GM19397 (cell line): ENCODE data around the gene CACNA2D4.
"Not testable (repeated sequence)": the region's sequence is repeated elsewhere in the genome, so short reads cannot be mapped to it uniquely, and the experiment has no call there.

Experiments
- ATAC-seq: cut with Tn5 transposase; IDR thresholded peaks from one replicate; pipeline ENCODE4 v1.9.1; 2021; ENCODE audit warnings: mild to moderate bottlenecking, moderate library complexity; ENCODE audit not compliant: unreplicated experiment

The CACNA2D4 gene

GRCh38 chr12:1918081-1918883, at the start of gene CACNA2D4:
CACNA2D4 (minus strand) TSS chr12:1918652; CDS start chr12:1918473, 179 bp downstream.
- ATAC-seq = no peak

DNA sequence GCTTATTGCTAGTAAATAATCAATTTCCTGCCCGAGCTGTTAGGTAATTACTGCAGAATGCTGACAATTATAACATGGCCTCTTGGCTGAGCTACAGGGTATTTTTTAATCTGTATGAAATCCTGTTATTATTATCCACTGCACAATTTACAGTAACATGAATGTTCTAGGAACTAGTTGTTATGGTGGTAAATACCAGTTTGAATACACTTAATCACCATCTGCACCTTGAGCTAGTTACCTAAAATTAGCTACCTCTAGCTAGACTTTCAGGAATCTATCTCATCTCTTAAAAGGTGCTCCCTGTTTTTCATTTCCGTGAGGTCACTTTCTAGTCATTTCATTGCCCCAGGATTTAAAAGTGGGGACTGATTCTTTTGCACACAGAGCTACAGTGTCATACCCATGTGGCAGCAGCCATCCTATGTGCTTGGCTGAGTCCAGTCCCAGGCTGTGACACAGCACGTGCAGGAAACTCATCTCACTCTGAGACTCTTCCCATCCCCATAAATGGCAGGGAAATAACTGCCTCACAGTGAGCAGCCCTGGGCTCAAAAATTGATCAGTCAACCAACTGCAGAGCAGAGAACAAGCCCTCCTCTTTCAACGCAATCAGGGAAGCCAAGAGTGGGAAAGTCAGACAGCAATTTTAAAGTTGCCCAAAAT, 48.2 kb upstream of the CACNA2D4 start:
- no peak for ATAC-seq

DNA sequence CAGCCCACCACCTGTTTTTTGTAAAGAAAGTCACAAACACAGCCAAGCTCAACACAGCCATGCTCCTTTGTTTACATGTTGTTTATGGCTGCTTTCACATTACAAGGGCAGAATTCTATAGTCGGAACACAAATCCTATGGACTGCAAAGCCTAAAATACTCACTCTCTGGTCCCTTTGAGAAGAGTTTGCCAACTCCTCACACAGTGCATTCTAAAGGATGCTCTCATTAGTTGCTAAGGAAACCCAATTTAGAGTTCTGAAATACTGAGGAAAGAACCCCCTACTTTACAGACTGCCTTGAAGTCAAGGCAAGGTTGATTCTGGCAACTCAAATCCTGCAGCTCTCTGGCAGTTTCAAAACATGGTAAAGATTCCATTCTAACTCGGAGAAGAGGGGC, 47.5 kb upstream of the CACNA2D4 start:
- ATAC-seq = no peak

- no peak for ATAC-seq
Observed at GRCh38 chr12:1962051-1963020, 43.9 kb upstream of the CACNA2D4 start.

GRCh38 chr12:1956716-1957115, 38.3 kb upstream of the CACNA2D4 start:
- no peak for ATAC-seq

DNA sequence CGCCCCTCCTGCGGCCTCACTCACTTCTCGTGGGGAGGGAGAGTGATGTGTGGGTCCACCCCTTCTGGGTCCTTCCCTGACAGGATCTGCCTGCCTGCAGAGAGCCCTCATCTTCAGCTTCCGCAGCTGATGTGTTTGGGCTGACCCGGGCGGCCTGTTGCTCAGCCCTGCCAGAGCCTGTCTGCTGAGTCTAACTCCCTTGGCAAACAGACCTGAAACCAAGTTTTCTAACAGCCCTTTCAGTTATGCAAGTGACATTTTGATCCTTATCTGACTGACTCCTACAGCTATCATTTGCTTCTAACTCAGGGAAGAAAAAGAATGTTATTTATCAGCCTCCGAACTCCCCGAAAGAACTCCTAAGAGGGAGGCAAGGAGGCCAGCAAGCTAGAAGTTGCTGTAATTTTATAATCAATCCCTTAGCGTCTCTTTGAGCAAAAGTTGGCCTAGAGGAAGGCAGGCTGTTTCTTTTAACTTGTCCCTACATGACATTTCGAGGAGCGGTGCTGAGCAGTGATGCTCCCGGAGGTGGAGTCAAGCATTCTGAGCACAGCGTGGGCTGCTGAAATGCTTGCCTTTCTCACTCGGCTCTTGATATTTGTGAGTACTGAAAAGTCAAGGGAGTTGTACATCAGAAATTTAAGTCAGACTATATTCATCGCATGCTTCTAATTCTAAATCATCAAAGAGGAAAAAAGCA, 31.5 kb upstream of the CACNA2D4 start:
- ATAC-seq = no peak

- no peak for ATAC-seq
Observed at GRCh38 chr12:1948883-1949282, 30.4 kb upstream of the CACNA2D4 start.

DNA sequence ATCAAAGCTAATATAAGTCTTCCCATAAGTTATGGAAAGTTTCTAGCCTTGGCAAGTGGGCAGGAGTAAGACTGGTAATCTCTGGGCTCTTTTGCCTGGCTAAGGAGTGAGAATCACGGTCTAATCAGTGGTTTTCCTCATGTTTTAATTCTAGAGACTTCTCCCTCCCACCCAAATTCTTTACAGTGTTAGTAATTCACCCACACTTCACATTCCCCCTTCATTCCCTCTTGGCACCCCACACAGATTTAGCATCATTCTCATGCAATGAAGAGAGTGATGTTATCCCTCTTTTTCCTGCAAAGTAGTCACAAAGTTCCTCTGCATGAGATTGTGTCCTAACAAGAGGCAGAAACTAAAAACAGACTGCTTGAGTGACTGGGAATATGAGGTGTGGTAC, 28.6 kb upstream of the CACNA2D4 start:
- no peak for ATAC-seq

GRCh38 chr12:1946296-1946695, 27.8 kb upstream of the CACNA2D4 start:
- ATAC-seq = no peak

DNA sequence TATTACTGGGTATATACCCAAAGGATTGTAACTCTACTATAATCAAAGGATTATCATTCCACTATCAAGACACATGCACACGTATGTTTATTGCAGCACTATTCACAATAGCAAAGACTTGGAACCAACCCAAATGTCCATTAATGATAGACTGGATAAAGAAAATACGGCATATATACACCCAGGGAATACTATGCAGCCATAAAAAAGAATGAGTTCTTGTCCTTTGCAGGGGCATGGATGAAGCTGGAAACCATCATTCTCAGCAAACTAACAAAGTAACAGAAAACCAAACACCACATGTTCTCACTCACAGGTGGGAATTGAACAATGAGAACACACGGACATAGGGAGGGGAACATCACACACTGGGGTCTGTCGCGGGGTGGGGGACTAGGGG, 27.1 kb upstream of the CACNA2D4 start:
- not testable (repeated sequence) for ATAC-seq

DNA sequence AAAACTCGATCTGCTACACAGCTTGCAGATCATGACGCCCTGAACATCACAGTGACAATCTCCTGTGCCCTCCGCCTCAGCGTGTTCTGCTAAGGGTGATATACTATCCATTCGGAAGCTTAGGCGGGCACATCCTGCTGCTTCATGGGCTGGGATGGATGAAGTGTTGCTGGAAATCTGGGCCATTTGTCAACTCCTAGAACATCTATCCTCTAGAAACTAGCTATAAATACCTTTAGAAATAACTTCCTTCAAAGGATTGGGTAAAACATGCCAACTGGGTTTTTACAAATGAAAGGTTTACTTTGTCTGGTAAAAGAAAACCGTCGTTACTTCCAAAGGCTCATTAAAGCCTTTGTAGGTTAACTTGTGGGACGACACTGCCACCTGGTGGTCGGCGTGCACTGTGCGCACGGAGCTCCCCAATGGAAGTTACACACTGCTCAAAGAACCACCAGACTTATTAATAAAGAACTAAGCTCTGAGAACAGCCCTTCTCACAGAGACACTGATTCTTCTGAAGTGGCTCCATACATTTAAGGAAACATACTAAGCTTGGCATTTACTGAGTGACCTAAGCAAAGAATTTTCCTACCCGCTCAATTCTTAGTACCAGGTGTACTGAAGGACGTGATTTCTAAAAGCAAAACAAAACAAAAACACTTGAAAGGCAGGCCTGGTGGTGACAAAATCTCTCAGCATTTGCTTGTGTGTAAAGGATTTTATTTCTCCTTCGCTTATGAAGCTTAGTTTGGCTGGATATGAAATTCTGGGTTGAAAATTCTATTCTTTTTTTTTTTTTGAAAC, 21.6 kb upstream of the CACNA2D4 start:
- no peak for ATAC-seq

GRCh38 chr12:1939331-1939730, 20.9 kb upstream of the CACNA2D4 start:
- no peak for ATAC-seq

GRCh38 chr12:1937481-1938224, 19.2 kb upstream of the CACNA2D4 start:
- ATAC-seq = no peak

GRCh38 chr12:1936406-1937320, 18.2 kb upstream of the CACNA2D4 start:
- no peak for ATAC-seq

GRCh38 chr12:1935700-1936378, 17.4 kb upstream of the CACNA2D4 start:
- no peak for ATAC-seq

GRCh38 chr12:1935242-1935641, 16.8 kb upstream of the CACNA2D4 start:
- ATAC-seq = no peak

- no peak for ATAC-seq
Observed at GRCh38 chr12:1934831-1935230, 16.4 kb upstream of the CACNA2D4 start.
